K562 (cell line): ENCODE data around the gene ROPN1. TPM values are rescaled to one million over a fixed set of nuclear protein-coding genes. Genes with fewer than 3 reads are reported as not detected.

Source experiments
- KDM5B ChIP-seq: fragments of 200-600 bp; sonication (generic); IDR thresholded peaks from 2 replicates; pipeline ENCODE4 v1.6.1; 2012; ENCODE audit warnings: low read depth, mild to moderate bottlenecking, moderate library complexity, low read length, control low read depth, inconsistent platforms; ENCODE audit not compliant: insufficient replicate concordance
- ZBTB5 ChIP-seq: fragments of 450-650 bp; IDR thresholded peaks from 2 replicates; pipeline ENCODE4 v1.6.1; 2017; ENCODE audit warnings: antibody characterized with exemption
- ZNF146 ChIP-seq: IDR thresholded peaks from one replicate; pipeline ENCODE4 v1.6.1; 2018; ENCODE audit warnings: missing compliant biosample characterization; ENCODE audit not compliant: unreplicated experiment
- ZNF609 ChIP-seq: sonication (generic); formaldehyde crosslinking; IDR thresholded peaks from 2 replicates; pipeline ENCODE4 v1.8.1; 2023; ENCODE audit warnings: missing genetic modification reagents, mild to moderate bottlenecking, borderline replicate concordance
- polyA plus RNA-seq, 8 experiments: library from polyadenylated mRNA; depleted of rRNA in 4 of 8; stranded (reverse) in 5 of 8; unstranded in 3 of 8; fragments of >200 nt; fragmentation: Nextera tagmentation in 2 of 8; fragmentation: Illumina TruSeq in 1 of 8; extraction: Ambion mirVana in 2 of 8; extraction: Trizol in 1 of 8; gene quantifications; 2 replicates each; pipeline versions ENCODE4 v1.2.1 to v1.2.3, GENCODE V29; 2011 to 2014; ENCODE audit warnings: inconsistent platforms in 1 of 8, missing spikeins in 1 of 8
- total RNA-seq, 7 experiments: library from RNA; depleted of rRNA in 6 of 7; stranded (reverse); fragments of >200 nt in 6 of 7; fragmentation: Illumina TruSeq in 2 of 7; extraction: Trizol in 2 of 7; gene quantifications; 2 replicates each; pipeline versions ENCODE4 v1.2.1 to v1.2.3, GENCODE V29; 2011 to 2021; ENCODE audit warnings: low replicate concordance in 1 of 7
- TF ChIP-seq, protein P1 (sequence below), 2 experiments: fragments of 450-650 bp in 1 of 2; sonication (generic) in 1 of 2; formaldehyde crosslinking in 1 of 2; IDR thresholded peaks; 2 replicates each; pipeline versions ENCODE4 v1.7.1 to v1.9.0; 2016 to 2022; ENCODE audit warnings: inconsistent platforms in 1 of 2, mild to moderate bottlenecking in 1 of 2, missing genetic modification reagents in 1 of 2
- TF ChIP-seq, protein P2 (sequence below): fragments of 250-450 bp; sonication (Bioruptor Pico); IDR thresholded peaks from 2 replicates; pipeline ENCODE4 v1.6.1; 2021; ENCODE audit warnings: mild to moderate bottlenecking

Gene ROPN1
- total and polyA plus RNA-seq, 9 of the 15 experiments (the other 6 are each of a cell fraction or from before 2014, with no cell fraction given), result not detected

GRCh38 chr3:123960781-123961507 lies 31.0 kb downstream of the ROPN1 start, which contains the start of gene CCDC14 (continued):
- TF ChIP-seq, protein P1, sequence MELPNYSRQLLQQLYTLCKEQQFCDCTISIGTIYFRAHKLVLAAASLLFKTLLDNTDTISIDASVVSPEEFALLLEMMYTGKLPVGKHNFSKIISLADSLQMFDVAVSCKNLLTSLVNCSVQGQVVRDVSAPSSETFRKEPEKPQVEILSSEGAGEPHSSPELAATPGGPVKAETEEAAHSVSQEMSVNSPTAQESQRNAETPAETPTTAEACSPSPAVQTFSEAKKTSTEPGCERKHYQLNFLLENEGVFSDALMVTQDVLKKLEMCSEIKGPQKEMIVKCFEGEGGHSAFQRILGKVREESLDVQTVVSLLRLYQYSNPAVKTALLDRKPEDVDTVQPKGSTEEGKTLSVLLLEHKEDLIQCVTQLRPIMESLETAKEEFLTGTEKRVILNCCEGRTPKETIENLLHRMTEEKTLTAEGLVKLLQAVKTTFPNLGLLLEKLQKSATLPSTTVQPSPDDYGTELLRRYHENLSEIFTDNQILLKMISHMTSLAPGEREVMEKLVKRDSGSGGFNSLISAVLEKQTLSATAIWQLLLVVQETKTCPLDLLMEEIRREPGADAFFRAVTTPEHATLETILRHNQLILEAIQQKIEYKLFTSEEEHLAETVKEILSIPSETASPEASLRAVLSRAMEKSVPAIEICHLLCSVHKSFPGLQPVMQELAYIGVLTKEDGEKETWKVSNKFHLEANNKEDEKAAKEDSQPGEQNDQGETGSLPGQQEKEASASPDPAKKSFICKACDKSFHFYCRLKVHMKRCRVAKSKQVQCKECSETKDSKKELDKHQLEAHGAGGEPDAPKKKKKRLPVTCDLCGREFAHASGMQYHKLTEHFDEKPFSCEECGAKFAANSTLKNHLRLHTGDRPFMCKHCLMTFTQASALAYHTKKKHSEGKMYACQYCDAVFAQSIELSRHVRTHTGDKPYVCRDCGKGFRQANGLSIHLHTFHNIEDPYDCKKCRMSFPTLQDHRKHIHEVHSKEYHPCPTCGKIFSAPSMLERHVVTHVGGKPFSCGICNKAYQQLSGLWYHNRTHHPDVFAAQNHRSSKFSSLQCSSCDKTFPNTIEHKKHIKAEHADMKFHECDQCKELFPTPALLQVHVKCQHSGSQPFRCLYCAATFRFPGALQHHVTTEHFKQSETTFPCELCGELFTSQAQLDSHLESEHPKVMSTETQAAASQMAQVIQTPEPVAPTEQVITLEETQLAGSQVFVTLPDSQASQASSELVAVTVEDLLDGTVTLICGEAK (IDR thresholded peaks at IDR 0.05), result peak; percentile 91
- TF ChIP-seq, protein P1 (CRISPR knock-in tag; IDR thresholded peaks at IDR 0.05), result no peak
- no peak for TF ChIP-seq ZNF146 (CRISPR knock-in tag)
- no peak for TF ChIP-seq ZBTB5
- no peak for TF ChIP-seq ZNF609
- TF ChIP-seq, protein P2, sequence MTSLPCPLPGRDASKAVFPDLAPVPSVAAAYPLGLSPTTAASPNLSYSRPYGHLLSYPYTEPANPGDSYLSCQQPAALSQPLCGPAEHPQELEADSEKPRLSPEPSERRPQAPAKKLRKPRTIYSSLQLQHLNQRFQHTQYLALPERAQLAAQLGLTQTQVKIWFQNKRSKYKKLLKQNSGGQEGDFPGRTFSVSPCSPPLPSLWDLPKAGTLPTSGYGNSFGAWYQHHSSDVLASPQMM (CRISPR knock-in tag), result no peak
- TF ChIP-seq KDM5B, result peak; percentile 86
